K562 (cell line): Measurements from ENCODE around the gene CMSS1. TPM values are rescaled to one million over a fixed set of nuclear protein-coding genes. Genes with fewer than 3 reads are reported as not detected.

Experiments used
- CHD1 ChIP-seq: fragments of 200-600 bp; sonication (generic); IDR thresholded peaks from one replicate; pipeline ENCODE4 v1.6.1; 2012; ENCODE audit warnings: mild to moderate bottlenecking, moderate library complexity, low read length, inconsistent platforms
- CHD2 ChIP-seq: IDR thresholded peaks from 2 replicates; pipeline ENCODE4 v1.6.1; 2011; ENCODE audit warnings: low read depth, low read length
- DMBX1 ChIP-seq: fragments of 250-450 bp; sonication (Bioruptor Pico); IDR thresholded peaks from 2 replicates; pipeline ENCODE4 v1.8.0; 2022; ENCODE audit warnings: inconsistent platforms, mild to moderate bottlenecking, moderate library complexity, borderline replicate concordance
- FOXJ2 ChIP-seq: fragments of 200-800 bp; sonication (Bioruptor generic); IDR thresholded peaks from 2 replicates; pipeline ENCODE4 v1.6.1; 2016; ENCODE audit warnings: missing genetic modification characterization, missing compliant biosample characterization
- HBP1 ChIP-seq: fragments of 450-650 bp; formaldehyde crosslinking; IDR thresholded peaks from 2 replicates; pipeline ENCODE4 v1.4.0; 2022; ENCODE audit warnings: missing genetic modification characterization
- HDAC1 ChIP-seq, 2 experiments: fragments of 450-650 bp; IDR thresholded peaks; 2 replicates each; pipeline ENCODE4 v1.6.1; 2016 to 2017; ENCODE audit warnings: inconsistent platforms in 1 of 2, mild to moderate bottlenecking in 1 of 2, moderate library complexity in 1 of 2
- KLF1 ChIP-seq: fragments of 450-650 bp; IDR thresholded peaks from 2 replicates; pipeline ENCODE4 v1.6.1; 2016; ENCODE audit warnings: missing genetic modification characterization, missing compliant biosample characterization
- KLF16 ChIP-seq: IDR thresholded peaks from 2 replicates; pipeline ENCODE4 v1.6.1; 2016; ENCODE audit warnings: antibody characterized with exemption
- L3MBTL2 ChIP-seq: fragments of 450-650 bp; IDR thresholded peaks from 2 replicates; pipeline ENCODE4 v1.6.1; 2016; ENCODE audit warnings: mild to moderate bottlenecking, moderate library complexity
- MEF2D ChIP-seq: conservative IDR thresholded peaks from 2 replicates; pipeline ENCODE4 v1.6.1; 2016; ENCODE audit warnings: low read depth, missing genetic modification characterization, missing compliant biosample characterization
- MEIS2 ChIP-seq: fragments of 450-650 bp; IDR thresholded peaks from 2 replicates; pipeline ENCODE4 v1.6.1; 2014; ENCODE audit warnings: mild to moderate bottlenecking; ENCODE audit not compliant: partially characterized antibody
- MTA3 ChIP-seq: fragments of 450-650 bp; formaldehyde crosslinking; IDR thresholded peaks from 2 replicates; pipeline ENCODE4 v1.6.1; 2017; ENCODE audit warnings: mild to moderate bottlenecking, borderline replicate concordance
- NFE2 ChIP-seq: IDR thresholded peaks from 2 replicates; pipeline ENCODE4 v1.6.1; 2014; ENCODE audit warnings: antibody characterized with exemption, low read depth
- RFX5 ChIP-seq: IDR thresholded peaks from 2 replicates; pipeline ENCODE4 v1.6.1; 2011; ENCODE audit warnings: low read depth, mild to moderate bottlenecking, improper control_type of control experiment, low read length
- SETDB1 ChIP-seq: IDR thresholded peaks from one replicate; pipeline ENCODE4 v1.6.1; 2012; ENCODE audit warnings: low read length, control low read depth, inconsistent platforms
- SPI1 ChIP-seq: IDR thresholded peaks from 2 replicates; pipeline ENCODE4 v1.6.1; 2011; ENCODE audit warnings: low read depth, low read length, control low read depth, borderline replicate concordance
- SRSF7 ChIP-seq: fragments of 200-400 bp; formaldehyde crosslinking; optimal IDR thresholded peaks from 2 replicates; pipeline ENCODE3; 2017; ENCODE audit warnings: mild to moderate bottlenecking, low read depth, low read length
- SRSF9 ChIP-seq: fragments of 200-400 bp; formaldehyde crosslinking; IDR thresholded peaks from 2 replicates; pipeline ENCODE4 v1.6.1; 2017; ENCODE audit warnings: low read depth, low read length, borderline replicate concordance
- TCFL5 ChIP-seq: fragments of 250-450 bp; sonication (Bioruptor Pico); conservative IDR thresholded peaks from 2 replicates; pipeline ENCODE4 v1.6.1; 2021; ENCODE audit warnings: mild to moderate bottlenecking, moderate library complexity, matching md5 sums
- TRIM24 ChIP-seq, 2 experiments: fragments of 450-650 bp; IDR thresholded peaks; 2 replicates each; pipeline ENCODE4 v1.6.1; 2016
- U2AF1 ChIP-seq: fragments of 200-400 bp; formaldehyde crosslinking; optimal IDR thresholded peaks from 2 replicates; pipeline ENCODE3; 2017; ENCODE audit warnings: mild to moderate bottlenecking, low read depth, low read length, moderate library complexity
- ZNF197 ChIP-seq: fragments of 200-800 bp; sonication (Bioruptor generic); IDR thresholded peaks from 2 replicates; pipeline ENCODE4 v1.6.1; 2016; ENCODE audit warnings: low read depth, missing genetic modification characterization, missing compliant biosample characterization
- polyA plus RNA-seq, 8 experiments: library from polyadenylated mRNA; depleted of rRNA in 4 of 8; stranded (reverse) in 5 of 8; unstranded in 3 of 8; fragments of >200 nt; fragmentation: Nextera tagmentation in 2 of 8; fragmentation: Illumina TruSeq in 1 of 8; extraction: Ambion mirVana in 2 of 8; extraction: Trizol in 1 of 8; gene quantifications; 2 replicates each; pipeline versions ENCODE4 v1.2.1 to v1.2.3, GENCODE V29; 2011 to 2014; ENCODE audit warnings: inconsistent platforms in 1 of 8, missing spikeins in 1 of 8
- total RNA-seq, 7 experiments: library from RNA; depleted of rRNA in 6 of 7; stranded (reverse); fragments of >200 nt in 6 of 7; fragmentation: Illumina TruSeq in 2 of 7; extraction: Trizol in 2 of 7; gene quantifications; 2 replicates each; pipeline versions ENCODE4 v1.2.1 to v1.2.3, GENCODE V29; 2011 to 2021; ENCODE audit warnings: low replicate concordance in 1 of 7
- TF ChIP-seq, protein P1 (sequence below): IDR thresholded peaks from 3 replicates; pipeline ENCODE4 v1.6.1; 2011; ENCODE audit warnings: borderline replicate concordance, mild to moderate bottlenecking, moderate library complexity; ENCODE audit not compliant: insufficient read length; ENCODE audit errors: extremely low read depth
- TF ChIP-seq, protein P2 (sequence below): fragments of 450-650 bp; IDR thresholded peaks from one replicate; pipeline ENCODE4 v1.6.1; 2018; ENCODE audit warnings: mild to moderate bottlenecking, moderate library complexity; ENCODE audit not compliant: partially characterized antibody

Gene CMSS1
- total and polyA plus RNA-seq, 9 of the 15 experiments (the other 6 are each of a cell fraction or from before 2014, with no cell fraction given) = 46.9 to 109 (median 72.3) TPM

- TF ChIP-seq, protein P1, sequence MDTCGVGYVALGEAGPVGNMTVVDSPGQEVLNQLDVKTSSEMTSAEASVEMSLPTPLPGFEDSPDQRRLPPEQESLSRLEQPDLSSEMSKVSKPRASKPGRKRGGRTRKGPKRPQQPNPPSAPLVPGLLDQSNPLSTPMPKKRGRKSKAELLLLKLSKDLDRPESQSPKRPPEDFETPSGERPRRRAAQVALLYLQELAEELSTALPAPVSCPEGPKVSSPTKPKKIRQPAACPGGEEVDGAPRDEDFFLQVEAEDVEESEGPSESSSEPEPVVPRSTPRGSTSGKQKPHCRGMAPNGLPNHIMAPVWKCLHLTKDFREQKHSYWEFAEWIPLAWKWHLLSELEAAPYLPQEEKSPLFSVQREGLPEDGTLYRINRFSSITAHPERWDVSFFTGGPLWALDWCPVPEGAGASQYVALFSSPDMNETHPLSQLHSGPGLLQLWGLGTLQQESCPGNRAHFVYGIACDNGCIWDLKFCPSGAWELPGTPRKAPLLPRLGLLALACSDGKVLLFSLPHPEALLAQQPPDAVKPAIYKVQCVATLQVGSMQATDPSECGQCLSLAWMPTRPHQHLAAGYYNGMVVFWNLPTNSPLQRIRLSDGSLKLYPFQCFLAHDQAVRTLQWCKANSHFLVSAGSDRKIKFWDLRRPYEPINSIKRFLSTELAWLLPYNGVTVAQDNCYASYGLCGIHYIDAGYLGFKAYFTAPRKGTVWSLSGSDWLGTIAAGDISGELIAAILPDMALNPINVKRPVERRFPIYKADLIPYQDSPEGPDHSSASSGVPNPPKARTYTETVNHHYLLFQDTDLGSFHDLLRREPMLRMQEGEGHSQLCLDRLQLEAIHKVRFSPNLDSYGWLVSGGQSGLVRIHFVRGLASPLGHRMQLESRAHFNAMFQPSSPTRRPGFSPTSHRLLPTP = no peak
- TF ChIP-seq HBP1 (CRISPR knock-in tag) (no peak), SRSF9 (no peak), KLF16 (no peak), ZNF197 (CRISPR knock-in tag) (no peak), MTA3 (no peak), RFX5 (no peak), HDAC1 (IDR thresholded peaks at IDR 0.05) (no peak), SRSF7 (no peak), U2AF1 (no peak), MEIS2 (no peak), TCFL5 (no peak), CHD2 (no peak), NFE2 (peak; percentile 38), FOXJ2 (no peak), TRIM24 (IDR thresholded peaks at IDR 0.05) (no peak), DMBX1 (CRISPR knock-in tag) (peak; percentile 32; the same call in 1 of the 2 replicates), L3MBTL2 (peak; percentile 36; the same call in 1 of the 2 replicates), SPI1 (peak; percentile 55; the same call in 1 of the 2 replicates), KLF1 (no peak), MEF2D (tag) (0 out of 2 replicates have a peak, but pooled peaks have one; percentile 25), SETDB1 (no peak), CHD1 (no peak)
- TF ChIP-seq, protein P2, sequence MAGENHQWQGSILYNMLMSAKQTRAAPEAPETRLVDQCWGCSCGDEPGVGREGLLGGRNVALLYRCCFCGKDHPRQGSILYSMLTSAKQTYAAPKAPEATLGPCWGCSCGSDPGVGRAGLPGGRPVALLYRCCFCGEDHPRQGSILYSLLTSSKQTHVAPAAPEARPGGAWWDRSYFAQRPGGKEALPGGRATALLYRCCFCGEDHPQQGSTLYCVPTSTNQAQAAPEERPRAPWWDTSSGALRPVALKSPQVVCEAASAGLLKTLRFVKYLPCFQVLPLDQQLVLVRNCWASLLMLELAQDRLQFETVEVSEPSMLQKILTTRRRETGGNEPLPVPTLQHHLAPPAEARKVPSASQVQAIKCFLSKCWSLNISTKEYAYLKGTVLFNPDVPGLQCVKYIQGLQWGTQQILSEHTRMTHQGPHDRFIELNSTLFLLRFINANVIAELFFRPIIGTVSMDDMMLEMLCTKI = no peak
These were observed 103.1 kb downstream of the CMSS1 start (continued) for GRCh38 chr3:99920481-99921376.
